Fibroblast of villous mesenchyme (primary cell): ENCODE results near the gene VOPP1. TPM values are rescaled to one million over a fixed set of nuclear protein-coding genes. Genes with fewer than 3 reads are reported as not detected.

Experiments used
- DNase-seq: peaks from one replicate; pipeline ENCODE4 v3.0.0-alpha.2; 2010; ENCODE audit warnings: low read depth
- H3K4me3 ChIP-seq: 2 replicates; pipeline ENCODE4 v1.5.1; 2011; ENCODE audit warnings: low read depth, mild to moderate bottlenecking, low read length
- total RNA-seq: library from RNA; depleted of rRNA; stranded (reverse); fragments of >200 nt; gene quantifications from 2 replicates; pipeline ENCODE4 v1.2.3, GENCODE V29; 2012
- TF ChIP-seq, protein P1 (sequence below): IDR thresholded peaks from 2 replicates; pipeline ENCODE4 v1.5.1; 2012; ENCODE audit warnings: low read depth, mild to moderate bottlenecking, low read length; ENCODE audit not compliant: insufficient read depth

Gene VOPP1
- total RNA-seq, 1 donor = 81.2 TPM

DNA sequence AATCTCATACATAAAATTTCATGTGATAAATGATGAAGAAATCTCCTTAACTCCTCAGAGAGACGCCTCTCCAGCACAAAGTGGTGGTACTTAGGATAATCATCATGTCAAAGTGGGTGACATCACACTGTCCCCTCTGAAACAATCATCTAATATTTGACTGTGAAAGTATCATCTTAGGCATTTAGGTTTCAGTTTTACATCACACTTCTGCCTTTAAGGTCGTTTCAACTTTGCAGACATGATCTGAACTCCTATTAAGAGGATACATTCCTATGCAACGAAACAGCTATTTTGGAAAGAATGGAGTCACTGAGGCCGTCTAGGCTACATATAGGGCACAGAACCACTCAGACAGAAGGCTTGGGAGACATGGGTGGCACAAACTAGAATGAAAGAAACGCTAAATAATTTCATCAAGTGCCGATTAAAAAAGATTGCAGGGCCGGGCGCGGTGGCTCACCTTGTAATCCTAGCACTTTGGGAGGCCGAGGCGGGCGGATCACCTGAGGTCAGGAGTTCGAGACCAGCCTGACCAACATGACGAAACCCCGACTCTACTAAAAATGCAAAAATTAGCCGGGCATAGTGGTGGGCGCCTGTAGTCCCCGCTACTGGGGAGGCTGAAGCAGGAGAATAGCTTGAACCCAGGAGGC, 2.0 kb downstream of the VOPP1 start:
- TF ChIP-seq, protein P1, sequence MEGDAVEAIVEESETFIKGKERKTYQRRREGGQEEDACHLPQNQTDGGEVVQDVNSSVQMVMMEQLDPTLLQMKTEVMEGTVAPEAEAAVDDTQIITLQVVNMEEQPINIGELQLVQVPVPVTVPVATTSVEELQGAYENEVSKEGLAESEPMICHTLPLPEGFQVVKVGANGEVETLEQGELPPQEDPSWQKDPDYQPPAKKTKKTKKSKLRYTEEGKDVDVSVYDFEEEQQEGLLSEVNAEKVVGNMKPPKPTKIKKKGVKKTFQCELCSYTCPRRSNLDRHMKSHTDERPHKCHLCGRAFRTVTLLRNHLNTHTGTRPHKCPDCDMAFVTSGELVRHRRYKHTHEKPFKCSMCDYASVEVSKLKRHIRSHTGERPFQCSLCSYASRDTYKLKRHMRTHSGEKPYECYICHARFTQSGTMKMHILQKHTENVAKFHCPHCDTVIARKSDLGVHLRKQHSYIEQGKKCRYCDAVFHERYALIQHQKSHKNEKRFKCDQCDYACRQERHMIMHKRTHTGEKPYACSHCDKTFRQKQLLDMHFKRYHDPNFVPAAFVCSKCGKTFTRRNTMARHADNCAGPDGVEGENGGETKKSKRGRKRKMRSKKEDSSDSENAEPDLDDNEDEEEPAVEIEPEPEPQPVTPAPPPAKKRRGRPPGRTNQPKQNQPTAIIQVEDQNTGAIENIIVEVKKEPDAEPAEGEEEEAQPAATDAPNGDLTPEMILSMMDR = no peak
- no peak for DNase-seq
- peak overlapping the region; percentile 86 for H3K4me3 ChIP-seq

DNA sequence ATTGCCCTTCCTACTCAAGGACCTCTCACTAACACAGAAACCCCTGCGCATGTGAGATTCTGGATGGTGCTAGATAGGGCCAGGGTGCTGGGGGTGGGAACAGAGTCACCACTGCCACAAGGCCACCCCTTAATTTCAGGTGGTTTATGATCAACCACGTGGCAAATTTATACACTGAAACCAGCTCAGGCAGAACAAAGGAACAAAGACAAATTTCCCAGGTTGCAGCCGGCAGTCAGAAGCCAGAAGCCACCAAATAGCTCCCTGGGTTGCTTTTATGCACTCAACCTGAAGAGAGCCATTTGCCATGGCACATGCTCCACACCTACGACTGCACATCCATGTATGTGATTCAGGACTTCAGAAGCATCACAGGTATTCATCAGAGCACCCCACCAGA, 2.5 kb downstream of the VOPP1 start:
- DNase-seq = no peak
- H3K4me3 ChIP-seq = no peak overlapping the region
- TF ChIP-seq, protein P1 = no peak

DNA sequence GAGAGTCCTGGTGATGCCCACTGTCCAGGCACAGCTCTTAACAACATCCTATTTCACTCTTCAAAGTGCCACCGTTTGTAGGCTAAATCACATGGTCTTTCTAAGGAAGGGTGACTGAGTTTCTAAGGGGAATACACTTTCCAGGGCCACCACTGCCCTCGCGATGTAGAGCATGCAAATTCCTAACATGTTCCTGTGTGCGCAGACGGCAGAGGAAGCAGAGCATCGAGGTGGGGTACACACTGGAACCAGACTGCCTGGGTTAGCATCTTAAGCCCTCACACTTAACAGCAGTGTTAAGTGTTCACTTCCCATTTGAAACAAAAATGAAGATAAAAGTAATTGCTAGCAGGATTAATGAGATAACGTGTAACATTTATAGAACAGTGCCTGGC, 3.0 kb downstream of the VOPP1 start:
- H3K4me3 ChIP-seq = no peak overlapping the region
- DNase-seq = no peak
- TF ChIP-seq, protein P1 = no peak

DNA sequence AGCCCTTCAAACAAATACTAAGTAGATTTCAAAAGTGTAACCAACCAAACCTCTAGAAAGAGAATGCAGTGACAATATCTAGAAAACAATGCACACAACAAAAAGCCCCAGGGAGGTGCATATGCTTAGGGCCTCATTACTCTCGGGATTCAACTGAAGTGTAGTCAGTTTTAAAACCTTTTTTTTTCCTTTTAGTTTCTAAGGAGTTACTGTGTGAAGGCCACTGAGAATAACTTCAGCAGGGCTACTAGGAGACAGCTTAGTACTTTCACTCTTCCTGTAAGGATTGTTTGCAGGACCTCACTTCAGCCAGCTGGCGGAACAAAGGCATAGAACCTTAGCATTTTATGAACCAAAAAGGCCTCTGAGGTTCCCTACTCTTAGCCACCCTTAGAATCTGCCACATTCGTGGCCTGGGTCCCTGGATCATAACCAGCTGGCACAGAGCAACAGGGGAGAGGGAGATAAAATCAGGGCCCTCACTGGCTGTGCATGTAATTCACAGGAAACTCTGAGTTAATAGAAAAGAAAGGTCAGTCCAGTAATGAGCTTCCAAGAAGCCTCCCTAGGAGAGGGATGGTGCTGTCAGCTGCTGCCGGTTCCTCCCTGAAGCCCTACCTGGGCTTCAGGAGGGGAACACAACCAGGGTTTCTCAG, 3.6 kb downstream of the VOPP1 start:
- TF ChIP-seq, protein P1 = peak; percentile 4
- DNase-seq = peak; percentile 17
- no peak overlapping the region for H3K4me3 ChIP-seq

DNA sequence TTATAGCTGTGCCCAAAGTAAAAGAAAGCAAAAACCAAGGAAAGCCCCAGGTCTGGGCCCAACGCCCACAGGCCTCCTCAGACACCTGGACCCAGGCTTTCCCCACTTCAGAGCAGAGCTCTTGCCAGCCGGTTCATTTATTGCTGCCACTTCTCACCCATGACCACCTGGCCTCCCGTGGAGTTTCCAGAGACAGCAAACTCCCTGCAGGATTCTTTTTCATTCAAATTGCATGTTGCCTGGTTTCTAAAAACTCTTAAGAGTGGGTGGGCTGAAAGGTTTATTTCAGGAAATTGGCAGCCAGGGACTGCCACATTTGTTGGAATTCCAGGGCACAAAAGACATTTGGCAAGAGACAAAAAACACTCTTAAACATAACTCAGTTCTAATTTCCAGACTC, 4.7 kb downstream of the VOPP1 start:
- TF ChIP-seq, protein P1 = no peak
- no peak for DNase-seq
- H3K4me3 ChIP-seq = no peak overlapping the region

DNA sequence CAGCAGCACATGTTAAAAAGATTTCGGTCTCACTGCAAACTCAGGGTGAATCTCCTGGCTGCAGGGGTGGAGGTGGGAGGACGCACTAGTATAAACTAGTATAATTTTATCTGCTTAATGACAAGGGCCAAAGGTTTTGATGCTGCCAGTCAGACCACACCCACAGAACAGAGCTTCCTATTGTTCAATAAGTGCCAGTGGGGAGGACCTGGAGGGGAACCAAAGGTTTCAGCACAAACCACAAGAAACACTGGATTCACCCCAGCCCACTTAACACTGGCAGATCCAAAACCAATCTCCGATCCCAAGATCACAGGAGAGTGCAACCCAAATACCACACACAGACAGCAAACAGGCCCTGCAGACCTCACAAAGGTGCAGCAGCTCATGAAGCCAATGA, 6.6 kb downstream of the VOPP1 start:
- no peak for DNase-seq
- TF ChIP-seq, protein P1 = no peak
- no peak overlapping the region for H3K4me3 ChIP-seq
